Measurements from ENCODE around the gene RELN. TPM values are rescaled to one million over a fixed set of nuclear protein-coding genes. Genes with fewer than 3 reads are reported as not detected.
A peak's percentile ranks its signal among the peaks of the same experiment; 100 is the strongest.

The RELN gene
- total and polyA plus RNA-seq, 9 of the 15 experiments (the other 6 are each of a cell fraction or from before 2014, with no cell fraction given) = 12.9 to 43.2 (median 18.1) TPM

- peak; percentile 100 for TF ChIP-seq TEAD4 (IDR thresholded peaks at IDR 0.05; ENCODE audit: low read length)
- TF ChIP-seq TEAD4 (CRISPR knock-in tag; IDR thresholded peaks at IDR 0.05; ENCODE audit: borderline replicate concordance) = no peak
- no peak; a peak in 1 of 4 replicates for TF ChIP-seq MCM7 (IDR thresholded peaks at IDR 0.05)
- peak; percentile 84 for TF ChIP-seq JUND (IDR thresholded peaks at IDR 0.05; ENCODE audit: borderline replicate concordance, low read depth, low read length)
- TF ChIP-seq JUND (tag; IDR thresholded peaks at IDR 0.05; ENCODE audit: borderline replicate concordance, low read depth, low read length) = peak; percentile 72; the same call in 1 of the 3 replicates
- peak in 1 of 2 experiments; percentile 96; a peak in 2 of 4 replicates for TF ChIP-seq NONO (IDR thresholded peaks at IDR 0.05; ENCODE audit: low read depth in 2 of 2, low read length in 1 of 2)
- TF ChIP-seq GMEB1 (CRISPR knock-in tag; IDR thresholded peaks at IDR 0.05) = peak; percentile 53
- TF ChIP-seq FOXM1 (IDR thresholded peaks at IDR 0.05; ENCODE audit: low read depth) = peak; percentile 99
- TF ChIP-seq FOXM1 (CRISPR knock-in tag; IDR thresholded peaks at IDR 0.05; ENCODE audit: low read depth) = no peak
- TF ChIP-seq ZNF311 (CRISPR knock-in tag; IDR thresholded peaks at IDR 0.05) = peak; percentile 90
- TF ChIP-seq RNF219 (CRISPR knock-in tag; IDR thresholded peaks at IDR 0.05) = no peak
- peak; percentile 99 for TF ChIP-seq ELF4 (CRISPR knock-in tag; IDR thresholded peaks at IDR 0.05)
- TF ChIP-seq RAD21 (CRISPR knock-in tag; conservative IDR thresholded peaks at IDR 0.05 in 1 of 2, IDR thresholded peaks at IDR 0.05 in 1 of 2) = peak; percentile 24 to 27; a peak in 2 of 4 replicates
- TF ChIP-seq SRF (CRISPR knock-in tag; IDR thresholded peaks at IDR 0.05) = peak in 1 of 2 experiments; percentile 21; a peak in 1 of 4 replicates
- no peak for TF ChIP-seq GTF2A2 (tag; IDR thresholded peaks at IDR 0.05)
- no peak for TF ChIP-seq ZNF507 (tag; conservative IDR thresholded peaks at IDR 0.05)
- peak; percentile 69; the same call in 1 of the 2 replicates for TF ChIP-seq SAFB (IDR thresholded peaks at IDR 0.05; ENCODE audit: borderline replicate concordance, low read depth, low read length)
- TF ChIP-seq NKRF (IDR thresholded peaks at IDR 0.05; ENCODE audit: borderline replicate concordance) = no peak; the same call in none of the 2 replicates
- TF ChIP-seq CSDE1 (IDR thresholded peaks at IDR 0.05) = 0 out of 4 replicates have a peak, but pooled peaks of 1 of the 2 experiments have one; percentile 43
- TF ChIP-seq BHLHE40 (IDR thresholded peaks at IDR 0.05; ENCODE audit: low read length) = peak; percentile 91
- TF ChIP-seq ZNF398 (CRISPR knock-in tag; IDR thresholded peaks at IDR 0.05) = no peak
Measured at GRCh38 chr7:103996017-103996551, 6.6 kb upstream of the RELN start (continued).
